ENCODE measurements around the gene FBRSL1.

The FBRSL1 gene

GRCh38 chr12:132447731-132448462 is 42.1 kb upstream of the FBRSL1 start:
- Histone ChIP-seq H2AFZ (ENCODE audit: low read length, unreplicated experiment) (no peak overlapping the region), H3K4me1 (ENCODE audit: control insufficient read depth, insufficient read depth, low read length, unreplicated experiment) (no peaks in the 10 kb centered on the region), H3K27me3 (ENCODE audit: insufficient read depth, low read length) (peaks cover 49% of the 10 kb centered on the region), H3K79me2 (ENCODE audit: control insufficient read depth, insufficient read depth, low read length, unreplicated experiment) (no peaks in the 10 kb centered on the region), H3K36me3 (ENCODE audit: insufficient read depth, low read length) (no peaks in the 10 kb centered on the region), H3K4me3 (ENCODE audit: low read depth, low read length) (no peak overlapping the region), H3K27ac (ENCODE audit: low read depth, low read length) (no peak overlapping the region)

- Histone ChIP-seq H2AFZ (ENCODE audit: low read length, unreplicated experiment) (no peak overlapping the region), H3K79me2 (ENCODE audit: control insufficient read depth, insufficient read depth, low read length, unreplicated experiment) (no peaks in the 10 kb centered on the region), H3K36me3 (ENCODE audit: insufficient read depth, low read length) (no peaks in the 10 kb centered on the region), H3K27ac (ENCODE audit: low read depth, low read length) (no peak overlapping the region), H3K4me1 (ENCODE audit: control insufficient read depth, insufficient read depth, low read length, unreplicated experiment) (no peaks in the 10 kb centered on the region), H3K4me3 (ENCODE audit: low read depth, low read length) (no peak overlapping the region), H3K27me3 (ENCODE audit: insufficient read depth, low read length) (peaks cover 49% of the 10 kb centered on the region)
These were observed 41.5 kb upstream of the FBRSL1 start for GRCh38 chr12:132448463-132448820.

- Histone ChIP-seq H2AFZ (ENCODE audit: low read length, unreplicated experiment) (no peak overlapping the region), H3K79me2 (ENCODE audit: control insufficient read depth, insufficient read depth, low read length, unreplicated experiment) (no peaks in the 10 kb centered on the region), H3K36me3 (ENCODE audit: insufficient read depth, low read length) (no peaks in the 10 kb centered on the region), H3K27me3 (ENCODE audit: insufficient read depth, low read length) (peaks cover 49% of the 10 kb centered on the region), H3K27ac (ENCODE audit: low read depth, low read length) (no peak overlapping the region), H3K4me3 (ENCODE audit: low read depth, low read length) (no peak overlapping the region), H3K4me1 (ENCODE audit: control insufficient read depth, insufficient read depth, low read length, unreplicated experiment) (no peaks in the 10 kb centered on the region)
These were observed 40.2 kb upstream of the FBRSL1 start for GRCh38 chr12:132449565-132450417.

GRCh38 chr12:132450418-132451171 is 39.4 kb upstream of the FBRSL1 start:
- H2AFZ ChIP-seq (ENCODE audit: low read length, unreplicated experiment) = no peak overlapping the region
- H3K4me1 ChIP-seq (ENCODE audit: control insufficient read depth, insufficient read depth, low read length, unreplicated experiment) = no peaks in the 10 kb centered on the region
- H3K27me3 ChIP-seq (ENCODE audit: insufficient read depth, low read length) = peaks cover 49% of the 10 kb centered on the region
- no peaks in the 10 kb centered on the region for H3K79me2 ChIP-seq (ENCODE audit: control insufficient read depth, insufficient read depth, low read length, unreplicated experiment)
- H3K36me3 ChIP-seq (ENCODE audit: insufficient read depth, low read length) = no peaks in the 10 kb centered on the region
- H3K27ac ChIP-seq (ENCODE audit: low read depth, low read length) = no peak overlapping the region
- no peak overlapping the region for H3K4me3 ChIP-seq (ENCODE audit: low read depth, low read length)

- H3K79me2 ChIP-seq (ENCODE audit: control insufficient read depth, insufficient read depth, low read length, unreplicated experiment) = no peaks in the 10 kb centered on the region
- H3K4me1 ChIP-seq (ENCODE audit: control insufficient read depth, insufficient read depth, low read length, unreplicated experiment) = no peaks in the 10 kb centered on the region
- no peaks in the 10 kb centered on the region for H3K36me3 ChIP-seq (ENCODE audit: insufficient read depth, low read length)
- no peak overlapping the region for H2AFZ ChIP-seq (ENCODE audit: low read length, unreplicated experiment)
- H3K4me3 ChIP-seq (ENCODE audit: low read depth, low read length) = no peak overlapping the region
- peaks cover 49% of the 10 kb centered on the region for H3K27me3 ChIP-seq (ENCODE audit: insufficient read depth, low read length)
- no peak overlapping the region for H3K27ac ChIP-seq (ENCODE audit: low read depth, low read length)
These were observed 38.6 kb upstream of the FBRSL1 start for GRCh38 chr12:132451172-132451835.

- Histone ChIP-seq H3K27ac (ENCODE audit: low read depth, low read length) (no peak overlapping the region), H3K27me3 (ENCODE audit: insufficient read depth, low read length) (peaks cover 49% of the 10 kb centered on the region)
These were observed 38.1 kb upstream of the FBRSL1 start for GRCh38 chr12:132451836-132452195.

GRCh38 chr12:132452596-132453350 is 37.2 kb upstream of the FBRSL1 start:
- Histone ChIP-seq H3K79me2 (ENCODE audit: control insufficient read depth, insufficient read depth, low read length, unreplicated experiment) (no peaks in the 10 kb centered on the region), H3K27me3 (ENCODE audit: insufficient read depth, low read length) (peaks cover 41% of the 10 kb centered on the region), H3K36me3 (ENCODE audit: insufficient read depth, low read length) (no peaks in the 10 kb centered on the region), H2AFZ (ENCODE audit: low read length, unreplicated experiment) (no peak overlapping the region), H3K4me3 (ENCODE audit: low read depth, low read length) (no peak overlapping the region), H3K27ac (ENCODE audit: low read depth, low read length) (no peak overlapping the region), H3K4me1 (ENCODE audit: control insufficient read depth, insufficient read depth, low read length, unreplicated experiment) (no peaks in the 10 kb centered on the region)

More at GRCh38 chr12:132451836-132452195, 38.1 kb upstream of the FBRSL1 start:
- no peak overlapping the region for H3K4me3 ChIP-seq (ENCODE audit: low read depth, low read length)
- H3K79me2 ChIP-seq (ENCODE audit: control insufficient read depth, insufficient read depth, low read length, unreplicated experiment) = no peaks in the 10 kb centered on the region
- H3K4me1 ChIP-seq (ENCODE audit: control insufficient read depth, insufficient read depth, low read length, unreplicated experiment) = no peaks in the 10 kb centered on the region
- no peak overlapping the region for H2AFZ ChIP-seq (ENCODE audit: low read length, unreplicated experiment)
- H3K36me3 ChIP-seq (ENCODE audit: insufficient read depth, low read length) = no peaks in the 10 kb centered on the region

GRCh38 chr12:132453361-132454192 is 36.4 kb upstream of the FBRSL1 start:
- Histone ChIP-seq H3K27ac (ENCODE audit: low read depth, low read length) (no peak overlapping the region), H2AFZ (ENCODE audit: low read length, unreplicated experiment) (no peak overlapping the region), H3K4me3 (ENCODE audit: low read depth, low read length) (no peak overlapping the region), H3K36me3 (ENCODE audit: insufficient read depth, low read length) (no peaks in the 10 kb centered on the region), H3K4me1 (ENCODE audit: control insufficient read depth, insufficient read depth, low read length, unreplicated experiment) (no peaks in the 10 kb centered on the region), H3K79me2 (ENCODE audit: control insufficient read depth, insufficient read depth, low read length, unreplicated experiment) (no peaks in the 10 kb centered on the region), H3K27me3 (ENCODE audit: insufficient read depth, low read length) (peaks cover 34% of the 10 kb centered on the region)

- no peak overlapping the region for H3K27ac ChIP-seq (ENCODE audit: low read depth, low read length)
These were observed 35.6 kb upstream of the FBRSL1 start for GRCh38 chr12:132454193-132454932.

More at GRCh38 chr12:132454193-132454932, 35.6 kb upstream of the FBRSL1 start:
- Histone ChIP-seq H3K79me2 (ENCODE audit: control insufficient read depth, insufficient read depth, low read length, unreplicated experiment) (no peaks in the 10 kb centered on the region), H3K4me3 (ENCODE audit: low read depth, low read length) (no peak overlapping the region), H2AFZ (ENCODE audit: low read length, unreplicated experiment) (no peak overlapping the region), H3K36me3 (ENCODE audit: insufficient read depth, low read length) (no peaks in the 10 kb centered on the region), H3K4me1 (ENCODE audit: control insufficient read depth, insufficient read depth, low read length, unreplicated experiment) (no peaks in the 10 kb centered on the region), H3K27me3 (ENCODE audit: insufficient read depth, low read length) (peaks cover 32% of the 10 kb centered on the region)

Measured in ACC112 (cell line).